ENCODE data around the gene FOXN4.

- TF ChIP-seq, protein P1, sequence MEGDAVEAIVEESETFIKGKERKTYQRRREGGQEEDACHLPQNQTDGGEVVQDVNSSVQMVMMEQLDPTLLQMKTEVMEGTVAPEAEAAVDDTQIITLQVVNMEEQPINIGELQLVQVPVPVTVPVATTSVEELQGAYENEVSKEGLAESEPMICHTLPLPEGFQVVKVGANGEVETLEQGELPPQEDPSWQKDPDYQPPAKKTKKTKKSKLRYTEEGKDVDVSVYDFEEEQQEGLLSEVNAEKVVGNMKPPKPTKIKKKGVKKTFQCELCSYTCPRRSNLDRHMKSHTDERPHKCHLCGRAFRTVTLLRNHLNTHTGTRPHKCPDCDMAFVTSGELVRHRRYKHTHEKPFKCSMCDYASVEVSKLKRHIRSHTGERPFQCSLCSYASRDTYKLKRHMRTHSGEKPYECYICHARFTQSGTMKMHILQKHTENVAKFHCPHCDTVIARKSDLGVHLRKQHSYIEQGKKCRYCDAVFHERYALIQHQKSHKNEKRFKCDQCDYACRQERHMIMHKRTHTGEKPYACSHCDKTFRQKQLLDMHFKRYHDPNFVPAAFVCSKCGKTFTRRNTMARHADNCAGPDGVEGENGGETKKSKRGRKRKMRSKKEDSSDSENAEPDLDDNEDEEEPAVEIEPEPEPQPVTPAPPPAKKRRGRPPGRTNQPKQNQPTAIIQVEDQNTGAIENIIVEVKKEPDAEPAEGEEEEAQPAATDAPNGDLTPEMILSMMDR (IDR thresholded peaks at IDR 0.05; ENCODE audit: borderline replicate concordance, extremely low read depth, low read length, poor library complexity, severe bottlenecking) = no peak
- TF ChIP-seq EZH2 (IDR thresholded peaks at IDR 0.05; ENCODE audit: borderline replicate concordance, low read depth, low read length, severe bottlenecking) = no peak
These were observed 75.1 kb downstream of the FOXN4 start for GRCh38 chr12:109234012-109234411.
